Glutamatergic neuron (in vitro differentiated cells): ENCODE data around the gene ZNF254. TPM values are rescaled to one million over a fixed set of nuclear protein-coding genes. Genes with fewer than 3 reads are reported as not detected.

Experiments
- DNase-seq: peaks from one replicate; pipeline ENCODE4 v3.0.0; 2022
- H3K27ac Mint-ChIP-seq: one replicate; pipeline ENCODE4 v1.8.0; 2020; ENCODE audit warnings: mild to moderate bottlenecking, mixed read lengths, inconsistent platforms; ENCODE audit not compliant: unreplicated experiment
- H3K27me3 Mint-ChIP-seq: one replicate; pipeline ENCODE4 v1.8.0; 2020; ENCODE audit warnings: mild to moderate bottlenecking, moderate library complexity, mixed read lengths, inconsistent platforms; ENCODE audit not compliant: unreplicated experiment
- H3K36me3 Mint-ChIP-seq: one replicate; pipeline ENCODE4 v1.8.0; 2020; ENCODE audit warnings: mild to moderate bottlenecking, mixed read lengths, inconsistent platforms; ENCODE audit not compliant: unreplicated experiment
- H3K4me1 Mint-ChIP-seq: one replicate; pipeline ENCODE4 v1.8.0; 2020; ENCODE audit warnings: mild to moderate bottlenecking, low read depth, mixed read lengths, inconsistent platforms; ENCODE audit not compliant: unreplicated experiment
- H3K4me3 Mint-ChIP-seq: one replicate; pipeline ENCODE4 v1.8.0; 2020; ENCODE audit warnings: mild to moderate bottlenecking, mixed read lengths, inconsistent platforms; ENCODE audit not compliant: unreplicated experiment
- H3K9me3 Mint-ChIP-seq: one replicate; pipeline ENCODE4 v1.8.0; 2020; ENCODE audit warnings: mild to moderate bottlenecking, moderate library complexity, mixed read lengths, inconsistent platforms; ENCODE audit not compliant: unreplicated experiment
- CTCF ChIP-seq: fragments of 200-600 bp; sonication (generic); IDR thresholded peaks from one replicate; pipeline ENCODE4 v1.5.0; 2021; ENCODE audit not compliant: partially characterized antibody, unreplicated experiment
- total RNA-seq: library from RNA; stranded (reverse); fragmentation: NEBNext Ultra II Directional; extraction: Animal tissue kit (Norgen Biotek cat#: 25700); gene quantifications from one replicate; pipeline ENCODE4 v1.2.1, GENCODE V29; 2021; ENCODE audit not compliant: unreplicated experiment

The ZNF254 gene
- total RNA-seq, 1 donor from 2014 or later = 56.0 TPM

- Mint-ChIP-seq H3K9me3 (peaks cover 2% of the 10 kb centered on the region), H3K4me1 (no peaks in the 10 kb centered on the region), H3K27ac (no peak overlapping the region), H3K36me3 (peaks cover 9% of the 10 kb centered on the region), H3K27me3 (peaks cover 3% of the 10 kb centered on the region), H3K4me3 (no peak overlapping the region)
- no peak for TF ChIP-seq CTCF
- no peak for DNase-seq
Observed at GRCh38 chr19:24062190-24062589, 24.8 kb upstream of the ZNF254 start.

GRCh38 chr19:24063295-24063694, 23.7 kb upstream of the ZNF254 start:
- H3K27ac Mint-ChIP-seq = no peak overlapping the region
- H3K4me3 Mint-ChIP-seq = no peak overlapping the region
- peaks cover 9% of the 10 kb centered on the region for H3K36me3 Mint-ChIP-seq

GRCh38 chr19:24064175-24064574, 22.8 kb upstream of the ZNF254 start:
- Mint-ChIP-seq H3K4me3 (no peak overlapping the region), H3K4me1 (no peaks in the 10 kb centered on the region), H3K27me3 (peaks cover 4% of the 10 kb centered on the region), H3K36me3 (peaks cover 6% of the 10 kb centered on the region), H3K27ac (no peak overlapping the region), H3K9me3 (peaks cover 4% of the 10 kb centered on the region)
- no peak for DNase-seq
- TF ChIP-seq CTCF = no peak

More at GRCh38 chr19:24063295-24063694, 23.7 kb upstream of the ZNF254 start:
- TF ChIP-seq CTCF = no peak
- Mint-ChIP-seq H3K9me3 (peaks cover 2% of the 10 kb centered on the region), H3K4me1 (no peaks in the 10 kb centered on the region), H3K27me3 (peaks cover 3% of the 10 kb centered on the region)
- no peak for DNase-seq

- H3K4me3 Mint-ChIP-seq = no peak overlapping the region
- H3K27ac Mint-ChIP-seq = no peak overlapping the region
- no peak for DNase-seq
- H3K4me1 Mint-ChIP-seq = no peaks in the 10 kb centered on the region
- TF ChIP-seq CTCF = no peak
- H3K9me3 Mint-ChIP-seq = peaks cover 4% of the 10 kb centered on the region
- H3K27me3 Mint-ChIP-seq = peaks cover 4% of the 10 kb centered on the region
- H3K36me3 Mint-ChIP-seq = peaks cover 4% of the 10 kb centered on the region
Observed at GRCh38 chr19:24065243-24065642, 21.7 kb upstream of the ZNF254 start.

- no peaks in the 10 kb centered on the region for H3K36me3 Mint-ChIP-seq
- H3K4me3 Mint-ChIP-seq = no peak overlapping the region
- no peaks in the 10 kb centered on the region for H3K4me1 Mint-ChIP-seq
- H3K9me3 Mint-ChIP-seq = peaks cover 4% of the 10 kb centered on the region
- no peak for TF ChIP-seq CTCF
- no peak overlapping the region for H3K27ac Mint-ChIP-seq
- H3K27me3 Mint-ChIP-seq = peaks cover 8% of the 10 kb centered on the region
- no peak for DNase-seq
Observed at GRCh38 chr19:24065865-24066604, 21.0 kb upstream of the ZNF254 start.
